GM06990 (cell line): Measurements from ENCODE around the gene EPHB6.

Experiments
- DNase-seq: peaks from one replicate; pipeline ENCODE4 v3.0.0-alpha.2; 2011; ENCODE audit not compliant: insufficient read length; ENCODE audit errors: extremely low read depth
- H3K27me3 ChIP-seq: replicated peaks from 2 replicates; pipeline ENCODE4 v1.6.0; 2011; ENCODE audit warnings: low read length; ENCODE audit not compliant: control insufficient read depth, insufficient read depth
- H3K36me3 ChIP-seq: 2 replicates; pipeline ENCODE4 v1.5.1; 2011; ENCODE audit warnings: low read length; ENCODE audit not compliant: control insufficient read depth, insufficient read depth
- H3K4me3 ChIP-seq: replicated peaks from 2 replicates; pipeline ENCODE4 v1.5.1; 2011; ENCODE audit warnings: low read depth, mild to moderate bottlenecking, control low read depth, low read length
- TF ChIP-seq, protein P1 (sequence below): IDR thresholded peaks from 2 replicates; pipeline ENCODE4 v1.5.1; 2011; ENCODE audit warnings: low read length, control low read depth, mild to moderate bottlenecking, inconsistent platforms; ENCODE audit not compliant: insufficient read depth, poor library complexity, severe bottlenecking

Gene EPHB6

DNA sequence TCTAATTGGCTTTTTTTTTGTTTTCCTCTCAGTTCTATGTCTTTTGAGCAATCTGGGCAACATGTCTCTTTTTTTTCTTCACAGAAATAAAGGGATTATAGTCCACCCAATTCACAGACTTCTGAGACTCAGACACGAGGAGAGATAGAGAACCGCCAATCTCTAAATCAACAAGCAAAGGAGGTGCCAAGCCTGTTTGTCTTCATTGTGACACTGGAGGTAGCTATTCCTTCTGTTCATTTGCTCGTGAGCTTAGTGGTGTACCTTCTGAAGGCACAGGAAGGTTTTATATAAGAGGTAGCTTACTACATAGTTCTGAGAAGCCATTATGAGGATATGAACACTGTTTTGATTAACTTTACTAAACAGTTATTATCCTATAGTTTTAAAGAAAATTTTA, 6.1 kb downstream of the EPHB6 start:
- no peak for DNase-seq
- Histone ChIP-seq H3K36me3 (no peaks in the 10 kb centered on the region), H3K4me3 (no peak overlapping the region), H3K27me3 (no peaks in the 10 kb centered on the region; the same call in none of the 2 replicates)
- TF ChIP-seq, protein P1, sequence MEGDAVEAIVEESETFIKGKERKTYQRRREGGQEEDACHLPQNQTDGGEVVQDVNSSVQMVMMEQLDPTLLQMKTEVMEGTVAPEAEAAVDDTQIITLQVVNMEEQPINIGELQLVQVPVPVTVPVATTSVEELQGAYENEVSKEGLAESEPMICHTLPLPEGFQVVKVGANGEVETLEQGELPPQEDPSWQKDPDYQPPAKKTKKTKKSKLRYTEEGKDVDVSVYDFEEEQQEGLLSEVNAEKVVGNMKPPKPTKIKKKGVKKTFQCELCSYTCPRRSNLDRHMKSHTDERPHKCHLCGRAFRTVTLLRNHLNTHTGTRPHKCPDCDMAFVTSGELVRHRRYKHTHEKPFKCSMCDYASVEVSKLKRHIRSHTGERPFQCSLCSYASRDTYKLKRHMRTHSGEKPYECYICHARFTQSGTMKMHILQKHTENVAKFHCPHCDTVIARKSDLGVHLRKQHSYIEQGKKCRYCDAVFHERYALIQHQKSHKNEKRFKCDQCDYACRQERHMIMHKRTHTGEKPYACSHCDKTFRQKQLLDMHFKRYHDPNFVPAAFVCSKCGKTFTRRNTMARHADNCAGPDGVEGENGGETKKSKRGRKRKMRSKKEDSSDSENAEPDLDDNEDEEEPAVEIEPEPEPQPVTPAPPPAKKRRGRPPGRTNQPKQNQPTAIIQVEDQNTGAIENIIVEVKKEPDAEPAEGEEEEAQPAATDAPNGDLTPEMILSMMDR: no peak

DNA sequence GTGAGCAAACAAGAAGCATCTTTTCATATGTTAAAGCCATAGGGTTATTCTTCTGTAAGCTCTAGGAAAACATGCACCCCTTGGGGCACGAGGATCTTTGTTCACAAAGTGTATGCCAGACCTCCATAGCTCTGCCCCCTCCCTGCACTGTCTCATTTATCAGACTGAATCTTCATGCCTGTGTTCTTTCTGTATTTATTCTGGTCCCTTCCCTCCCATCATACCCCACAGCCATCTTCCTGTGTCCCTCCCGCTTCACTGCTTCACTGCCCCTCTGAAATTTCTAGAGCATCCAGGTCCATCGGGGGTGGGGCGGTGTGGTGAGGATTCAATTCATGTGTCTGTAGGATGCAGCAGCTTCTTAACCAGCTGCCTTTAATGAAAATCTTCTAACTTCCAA, 7.5 kb downstream of the EPHB6 start:
- Histone ChIP-seq H3K36me3 (no peaks in the 10 kb centered on the region), H3K4me3 (no peak overlapping the region), H3K27me3 (no peaks in the 10 kb centered on the region; the same call in 1 of the 2 replicates)
- TF ChIP-seq, protein P1: no peak
- DNase-seq: no peak

DNA sequence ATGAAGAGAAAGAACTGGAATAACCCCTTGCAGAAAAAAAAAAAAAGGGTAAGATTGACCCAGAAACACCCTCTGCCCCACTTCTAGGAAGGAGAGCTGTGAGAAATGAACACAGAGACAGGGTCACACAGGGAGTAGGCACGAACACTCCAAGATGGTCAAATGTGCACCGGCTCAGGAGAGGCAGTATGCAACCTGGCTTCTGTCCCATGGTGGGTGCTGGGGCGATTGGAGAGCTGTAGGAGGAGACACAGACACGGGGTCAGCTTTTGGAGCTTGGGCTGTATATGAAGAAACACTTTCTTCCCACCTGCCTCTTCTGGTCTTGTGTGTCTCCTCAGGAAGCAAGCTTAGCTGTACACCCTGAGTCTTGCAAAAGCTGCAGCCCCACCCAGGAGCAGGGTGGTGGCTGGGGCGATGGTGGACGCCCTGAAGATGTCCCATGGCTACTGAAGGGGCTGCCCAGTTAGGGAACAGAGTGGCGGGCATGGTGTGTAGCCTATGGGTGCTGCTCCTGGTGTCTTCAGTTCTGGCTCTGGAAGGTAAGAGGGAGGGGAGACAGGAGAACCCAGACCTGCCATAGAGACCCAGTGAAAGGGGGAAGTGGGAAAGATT, 8.0 kb downstream of the EPHB6 start:
- TF ChIP-seq, protein P1: no peak
- no peak overlapping the region for H3K4me3 ChIP-seq
- DNase-seq: no peak
- no peaks in the 10 kb centered on the region for H3K36me3 ChIP-seq
- H3K27me3 ChIP-seq: no peaks in the 10 kb centered on the region; the same call in 1 of the 2 replicates

DNA sequence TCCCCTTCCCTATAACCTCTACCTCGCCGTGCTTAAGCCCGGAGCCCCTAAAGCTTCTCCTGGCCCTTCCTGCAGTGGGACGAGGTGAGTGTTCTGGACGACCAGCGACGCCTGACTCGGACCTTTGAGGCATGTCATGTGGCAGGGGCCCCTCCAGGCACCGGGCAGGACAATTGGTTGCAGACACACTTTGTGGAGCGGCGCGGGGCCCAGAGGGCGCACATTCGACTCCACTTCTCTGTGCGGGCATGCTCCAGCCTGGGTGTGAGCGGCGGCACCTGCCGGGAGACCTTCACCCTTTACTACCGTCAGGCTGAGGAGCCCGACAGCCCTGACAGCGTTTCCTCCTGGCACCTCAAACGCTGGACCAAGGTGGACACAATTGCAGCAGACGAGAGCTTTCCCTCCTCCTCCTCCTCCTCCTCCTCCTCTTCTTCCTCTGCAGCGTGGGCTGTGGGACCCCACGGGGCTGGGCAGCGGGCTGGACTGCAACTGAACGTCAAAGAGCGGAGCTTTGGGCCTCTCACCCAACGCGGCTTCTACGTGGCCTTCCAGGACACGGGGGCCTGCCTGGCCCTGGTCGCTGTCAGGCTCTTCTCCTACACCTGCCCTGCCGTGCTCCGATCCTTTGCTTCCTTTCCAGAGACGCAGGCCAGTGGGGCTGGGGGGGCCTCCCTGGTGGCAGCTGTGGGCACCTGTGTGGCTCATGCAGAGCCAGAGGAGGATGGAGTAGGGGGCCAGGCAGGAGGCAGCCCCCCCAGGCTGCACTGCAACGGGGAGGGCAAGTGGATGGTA, 9.2 kb downstream of the EPHB6 start:
- no peak for DNase-seq
- TF ChIP-seq, protein P1: no peak
- Histone ChIP-seq H3K4me3 (no peak overlapping the region), H3K36me3 (no peaks in the 10 kb centered on the region), H3K27me3 (no peaks in the 10 kb centered on the region; the same call in 1 of the 2 replicates)

DNA sequence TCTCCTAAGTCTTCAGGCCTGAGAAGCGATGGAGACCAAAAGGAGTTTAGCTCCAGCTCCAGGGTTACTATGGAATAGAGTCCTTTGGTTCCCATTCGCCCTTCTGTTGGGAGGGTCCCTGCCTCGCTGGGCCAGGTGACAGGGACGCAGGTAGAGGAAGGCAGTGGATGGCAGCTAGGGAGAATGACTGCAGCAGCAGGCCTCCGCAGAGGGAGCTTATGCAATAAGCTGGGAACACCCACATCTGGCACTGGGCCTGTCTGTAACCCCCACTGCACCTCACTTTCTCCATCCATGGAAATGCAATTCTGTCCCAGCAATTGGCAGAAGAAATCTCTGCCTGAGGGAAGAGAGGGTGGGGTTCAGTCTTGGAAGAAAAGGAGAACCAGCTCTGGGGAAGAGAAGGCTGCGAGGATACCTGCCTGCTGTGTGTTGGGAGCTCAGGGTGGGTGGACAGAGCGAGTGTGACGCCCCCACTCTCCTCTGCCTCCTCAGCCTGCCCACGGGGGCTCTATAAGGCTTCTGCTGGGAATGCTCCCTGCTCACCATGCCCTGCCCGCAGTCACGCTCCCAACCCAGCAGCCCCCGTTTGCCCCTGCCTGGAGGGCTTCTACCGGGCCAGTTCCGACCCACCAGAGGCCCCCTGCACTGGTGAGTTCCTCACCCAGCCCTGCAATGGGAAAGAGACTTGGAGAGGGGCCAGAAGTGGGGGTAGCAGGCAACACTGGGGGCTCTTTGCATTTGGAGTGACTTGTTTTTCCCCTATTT, 10.3 kb downstream of the EPHB6 start:
- no peaks in the 10 kb centered on the region for H3K36me3 ChIP-seq
- no peak overlapping the region for H3K4me3 ChIP-seq
- TF ChIP-seq, protein P1: no peak
- DNase-seq: no peak
- H3K27me3 ChIP-seq: no peaks in the 10 kb centered on the region; the same call in 1 of the 2 replicates
